HEK293T (cell line): ENCODE measurements around the gene RNF213.

Source experiments
- CTCF ChIA-PET: fragments of 350-600 bp; formaldehyde crosslinking; extraction: SDS; loops from one replicate; lab custom pipeline; 2021; ENCODE audit warnings: antibody characterized with exemption, inconsistent platforms; lab: Yijun Ruan, JAX
- POLR2A ChIA-PET: fragments of 350-600 bp; formaldehyde crosslinking; extraction: SDS; loops from one replicate; lab custom pipeline; 2020; ENCODE audit warnings: antibody characterized with exemption, inconsistent platforms; lab: Yijun Ruan, JAX
- DNase-seq: peaks from one replicate; pipeline ENCODE4 v3.0.0; 2012; ENCODE audit warnings: mixed read lengths; ENCODE audit errors: extremely low spot score
- ARNT ChIP-seq: fragments of 450-650 bp; IDR thresholded peaks from 2 replicates; pipeline ENCODE4 v1.6.1; 2017; ENCODE audit warnings: mild to moderate bottlenecking
- BHLHE40 ChIP-seq: fragments of 450-650 bp; IDR thresholded peaks from 2 replicates; pipeline ENCODE4 v1.6.1; 2016; ENCODE audit warnings: mild to moderate bottlenecking, moderate library complexity, borderline replicate concordance
- CTBP1 ChIP-seq: fragments of 450-650 bp; IDR thresholded peaks from 2 replicates; pipeline ENCODE4 v1.6.1; 2016; ENCODE audit warnings: borderline replicate concordance
- ELF4 ChIP-seq: fragments of 450-650 bp; IDR thresholded peaks from 2 replicates; pipeline ENCODE4 v1.6.1; 2017; ENCODE audit warnings: antibody characterized with exemption
- FOXA1 ChIP-seq: fragments of 450-650 bp; IDR thresholded peaks from 2 replicates; pipeline ENCODE4 v1.6.1; 2016; ENCODE audit warnings: mild to moderate bottlenecking
- FOXK2 ChIP-seq: fragments of 450-650 bp; IDR thresholded peaks from 2 replicates; pipeline ENCODE4 v1.6.1; 2016; ENCODE audit warnings: mild to moderate bottlenecking
- FOXM1 ChIP-seq: fragments of 450-650 bp; IDR thresholded peaks from 2 replicates; pipeline ENCODE4 v1.6.1; 2017; ENCODE audit warnings: mild to moderate bottlenecking, borderline replicate concordance
- HDGF ChIP-seq: fragments of 450-650 bp; IDR thresholded peaks from 2 replicates; pipeline ENCODE4 v1.6.1; 2017; ENCODE audit warnings: antibody characterized with exemption, borderline replicate concordance
- L3MBTL2 ChIP-seq: fragments of 450-650 bp; conservative IDR thresholded peaks from 2 replicates; pipeline ENCODE4 v1.6.1; 2016; ENCODE audit warnings: mild to moderate bottlenecking
- LEF1 ChIP-seq: fragments of 450-650 bp; IDR thresholded peaks from 2 replicates; pipeline ENCODE4 v1.6.1; 2017; ENCODE audit warnings: mild to moderate bottlenecking, borderline replicate concordance
- NFRKB ChIP-seq: fragments of 450-650 bp; IDR thresholded peaks from 2 replicates; pipeline ENCODE4 v1.6.1; 2016; ENCODE audit warnings: mild to moderate bottlenecking, moderate library complexity
- PKNOX1 ChIP-seq: fragments of 450-650 bp; IDR thresholded peaks from 2 replicates; pipeline ENCODE4 v1.6.1; 2016
- SP1 ChIP-seq: fragments of 450-650 bp; IDR thresholded peaks from 2 replicates; pipeline ENCODE4 v1.6.1; 2017
- SUZ12 ChIP-seq: fragments of 450-650 bp; IDR thresholded peaks from 2 replicates; pipeline ENCODE4 v1.6.1; 2016; ENCODE audit warnings: mild to moderate bottlenecking
- TARDBP ChIP-seq: fragments of 450-650 bp; IDR thresholded peaks from 2 replicates; pipeline ENCODE4 v1.6.1; 2016
- ZNF384 ChIP-seq: fragments of 450-650 bp; IDR thresholded peaks from 2 replicates; pipeline ENCODE4 v1.6.1; 2016

Gene RNF213

GRCh38 chr17:80380068-80380467 is 119.4 kb downstream of the RNF213 start:
- no peak for DNase-seq
- ChIA-PET CTCF (no interaction called here), POLR2A (no interaction called here)
- TF ChIP-seq HDGF (no peak), BHLHE40 (no peak), ARNT (no peak), ELF4 (no peak)

GRCh38 chr17:80380555-80381002 is 119.9 kb downstream of the RNF213 start:
- DNase-seq, result no peak
- TF ChIP-seq NFRKB (no peak), ARNT (no peak), SUZ12 (no peak), HDGF (no peak), FOXK2 (no peak), TARDBP (no peak), BHLHE40 (no peak), L3MBTL2 (no peak), FOXM1 (no peak)
- POLR2A ChIA-PET, result no interaction called here
- CTCF ChIA-PET, result interaction anchor here (0.6 kb wide), 1 partner anchor 8 kb away, joined by 3 read pairs; no protein-coding TSS in a partner anchor

- ChIA-PET CTCF (interaction anchor here (0.6 kb wide), 1 partner anchor 9 kb away, joined by 3 read pairs; no protein-coding TSS in a partner anchor), POLR2A (no interaction called here)
- TF ChIP-seq L3MBTL2, result no peak
- no peak for TF ChIP-seq HDGF
- no peak for TF ChIP-seq LEF1
- TF ChIP-seq ZNF384, result no peak
- no peak for TF ChIP-seq FOXK2
- TF ChIP-seq PKNOX1, result no peak
- TF ChIP-seq FOXA1, result no peak
- no peak for TF ChIP-seq NFRKB
- TF ChIP-seq ELF4, result no peak
- no peak for TF ChIP-seq FOXM1
- TF ChIP-seq ARNT, result no peak
- TF ChIP-seq BHLHE40, result no peak
- TF ChIP-seq SUZ12, result no peak
- TF ChIP-seq TARDBP, result no peak
- no peak for DNase-seq
Measured at GRCh38 chr17:80381416-80381923, 120.8 kb downstream of the RNF213 start.

- CTCF ChIA-PET, result no interaction called here
- DNase-seq, result no peak
- TF ChIP-seq ELF4 (no peak), ZNF384 (no peak), LEF1 (no peak), NFRKB (no peak), ARNT (no peak), FOXK2 (no peak), TARDBP (no peak), FOXA1 (no peak), PKNOX1 (no peak), CTBP1 (no peak), L3MBTL2 (no peak), BHLHE40 (no peak), HDGF (no peak), FOXM1 (no peak), SUZ12 (no peak), SP1 (no peak)
- POLR2A ChIA-PET, result no interaction called here
Measured at GRCh38 chr17:80382446-80382845, 121.8 kb downstream of the RNF213 start.

- ChIA-PET POLR2A (no interaction called here), CTCF (no interaction called here)
- no peak for TF ChIP-seq PKNOX1
- TF ChIP-seq CTBP1, result no peak
- TF ChIP-seq ARNT, result no peak
- TF ChIP-seq FOXA1, result no peak
- no peak for TF ChIP-seq ELF4
- TF ChIP-seq BHLHE40, result no peak
- no peak for DNase-seq
Measured at GRCh38 chr17:80382956-80383355, 122.3 kb downstream of the RNF213 start.

- TF ChIP-seq SUZ12 (no peak), TARDBP (no peak), PKNOX1 (no peak), LEF1 (no peak), HDGF (no peak), NFRKB (no peak), ELF4 (no peak), FOXK2 (no peak), L3MBTL2 (no peak), FOXM1 (no peak), ARNT (no peak), ZNF384 (no peak)
- no peak for DNase-seq
- CTCF ChIA-PET, result interaction anchor here (0.8 kb wide), 1 partner anchor 77 kb away, joined by 3 read pairs; no protein-coding TSS in a partner anchor
- POLR2A ChIA-PET, result no interaction called here
Measured at GRCh38 chr17:80384078-80384960, 123.7 kb downstream of the RNF213 start.
